HepG2 (cell line): ENCODE results near the gene RRAD. TPM values are rescaled to one million over a fixed set of nuclear protein-coding genes. Genes with fewer than 3 reads are reported as not detected.

Source experiments
- CEBPG ChIP-seq: IDR thresholded peaks from 2 replicates; pipeline ENCODE4 v1.6.1; 2016
- FIP1L1 ChIP-seq: fragments of 200-400 bp; formaldehyde crosslinking; IDR thresholded peaks from 2 replicates; pipeline ENCODE4 v1.6.1; 2018; ENCODE audit warnings: low read depth, mild to moderate bottlenecking, low read length, moderate library complexity, borderline replicate concordance; ENCODE audit not compliant: insufficient read depth
- FOXK1 ChIP-seq: sonication (generic); formaldehyde crosslinking; IDR thresholded peaks from 2 replicates; pipeline ENCODE4 v1.4.0; 2020; ENCODE audit warnings: low read depth, missing genetic modification reagents, borderline replicate concordance
- FOXP1 ChIP-seq, 2 experiments: fragments of 450-650 bp in 1 of 2; IDR thresholded peaks; 2 replicates each; pipeline ENCODE4 v1.6.1; 2017 to 2018; ENCODE audit warnings: antibody characterized with exemption in 1 of 2
- IRF1 ChIP-seq: sonication (generic); formaldehyde crosslinking; IDR thresholded peaks from 2 replicates; pipeline ENCODE4 v1.4.0; 2020; ENCODE audit warnings: low read depth, mild to moderate bottlenecking, missing genetic modification reagents
- PCBP1 ChIP-seq: fragments of 200-400 bp; formaldehyde crosslinking; IDR thresholded peaks from 2 replicates; pipeline ENCODE4 v1.6.1; 2017; ENCODE audit warnings: mild to moderate bottlenecking, low read depth, low read length, borderline replicate concordance
- RXRB ChIP-seq: IDR thresholded peaks from 2 replicates; pipeline ENCODE4 v1.6.1; 2016; ENCODE audit warnings: borderline replicate concordance, missing genetic modification reagents, missing compliant biosample characterization
- TAF1 ChIP-seq: sonication (generic); formaldehyde crosslinking; IDR thresholded peaks from 2 replicates; pipeline ENCODE4 v1.4.0; 2020; ENCODE audit warnings: missing genetic modification reagents
- TOE1 ChIP-seq: sonication (generic); formaldehyde crosslinking; IDR thresholded peaks from 2 replicates; pipeline ENCODE4 v1.4.0; 2020; ENCODE audit warnings: mild to moderate bottlenecking, missing genetic modification reagents
- XRCC5 ChIP-seq: fragments of 200-400 bp; formaldehyde crosslinking; optimal IDR thresholded peaks from 2 replicates; pipeline ENCODE3; 2017; ENCODE audit warnings: mild to moderate bottlenecking, low read length
- ZBTB33 ChIP-seq: sonication (generic); formaldehyde crosslinking; IDR thresholded peaks from 2 replicates; pipeline ENCODE4 v1.4.0; 2020; ENCODE audit warnings: missing genetic modification reagents
- ZFP1 ChIP-seq: IDR thresholded peaks from 2 replicates; pipeline ENCODE4 v1.6.1; 2016
- ZNF710 ChIP-seq: sonication (generic); formaldehyde crosslinking; IDR thresholded peaks from 2 replicates; pipeline ENCODE4 v1.5.0; 2020; ENCODE audit warnings: mild to moderate bottlenecking, missing genetic modification reagents, borderline replicate concordance
- ZNF773 ChIP-seq: sonication (generic); formaldehyde crosslinking; IDR thresholded peaks from 2 replicates; pipeline ENCODE4 v1.4.0; 2020; ENCODE audit warnings: missing genetic modification reagents, borderline replicate concordance
- ZNF780A ChIP-seq: sonication (generic); formaldehyde crosslinking; IDR thresholded peaks from 2 replicates; pipeline ENCODE4 v1.8.0; 2022; ENCODE audit warnings: mild to moderate bottlenecking, missing genetic modification reagents, moderate library complexity
- ZNF883 ChIP-seq: sonication (generic); formaldehyde crosslinking; IDR thresholded peaks from 2 replicates; pipeline ENCODE4 v1.5.1; 2020; ENCODE audit warnings: mild to moderate bottlenecking, missing genetic modification reagents; ENCODE audit errors: not compliant biosample characterization
- ZSCAN25 ChIP-seq: sonication (generic); formaldehyde crosslinking; IDR thresholded peaks from 2 replicates; pipeline ENCODE4 v1.8.0; 2022; ENCODE audit warnings: mild to moderate bottlenecking, missing genetic modification reagents
- polyA plus RNA-seq, 8 experiments: library from polyadenylated mRNA; depleted of rRNA in 3 of 8; stranded (reverse) in 7 of 8; unstranded in 1 of 8; fragments of >200 nt; fragmentation: Illumina TruSeq in 4 of 8; extraction: Trizol in 4 of 8; gene quantifications; 2 replicates each; pipeline versions ENCODE4 v1.2.1 to v1.2.3, GENCODE V29; 2011 to 2016; ENCODE audit warnings: low read depth in 4 of 8, missing spikeins in 1 of 8, mixed read lengths in 1 of 8; ENCODE audit not compliant: insufficient read depth in 1 of 8
- total RNA-seq, 5 experiments: library from RNA; depleted of rRNA; stranded (reverse); fragments of >200 nt; fragmentation: Illumina TruSeq; extraction: Trizol; gene quantifications; 2 replicates each; pipeline ENCODE4 v1.2.3, GENCODE V29; 2016; ENCODE audit warnings: low read depth in 1 of 5
- TF ChIP-seq, protein P1 (sequence below): sonication (generic); formaldehyde crosslinking; IDR thresholded peaks from 2 replicates; pipeline ENCODE4 v1.4.0; 2020; ENCODE audit warnings: missing genetic modification reagents

The RRAD gene
- total and polyA plus RNA-seq, 2 of the 13 experiments (the other 11 are each of a cell fraction or from before 2014, with no cell fraction given), result 0.80 to 1.1 TPM

GRCh38 chr16:66934138-66934838 is 9.0 kb upstream of the RRAD start, which contains the start of gene CIAO2B (continued):
- TF ChIP-seq ZNF710 (CRISPR knock-in tag) (peak; percentile 86), XRCC5 (peak; percentile 76), PCBP1 (peak; percentile 87; the same call in 1 of the 2 replicates), IRF1 (0 out of 2 replicates have a peak, but pooled peaks have one; percentile 17), ZNF780A (CRISPR knock-in tag) (peak; percentile 31; the same call in 1 of the 2 replicates), ZSCAN25 (CRISPR knock-in tag) (peak; percentile 73; the same call in 1 of the 2 replicates), FOXP1 (IDR thresholded peaks at IDR 0.05) (no peak), FOXP1 (CRISPR knock-in tag; IDR thresholded peaks at IDR 0.05) (no peak; the same call in 1 of the 2 replicates), TAF1 (peak; percentile 97), ZBTB33 (peak; percentile 60), RXRB (CRISPR knock-in tag) (peak; percentile 76), ZFP1 (CRISPR knock-in tag) (peak; percentile 84), CEBPG (CRISPR knock-in tag) (0 out of 2 replicates have a peak, but pooled peaks have one; percentile 42), TOE1 (CRISPR knock-in tag) (0 out of 2 replicates have a peak, but pooled peaks have one; percentile 33), ZNF773 (no peak), FIP1L1 (no peak), FOXK1 (peak; percentile 87), ZNF883 (CRISPR knock-in tag) (peak; percentile 86)
- TF ChIP-seq, protein P1, sequence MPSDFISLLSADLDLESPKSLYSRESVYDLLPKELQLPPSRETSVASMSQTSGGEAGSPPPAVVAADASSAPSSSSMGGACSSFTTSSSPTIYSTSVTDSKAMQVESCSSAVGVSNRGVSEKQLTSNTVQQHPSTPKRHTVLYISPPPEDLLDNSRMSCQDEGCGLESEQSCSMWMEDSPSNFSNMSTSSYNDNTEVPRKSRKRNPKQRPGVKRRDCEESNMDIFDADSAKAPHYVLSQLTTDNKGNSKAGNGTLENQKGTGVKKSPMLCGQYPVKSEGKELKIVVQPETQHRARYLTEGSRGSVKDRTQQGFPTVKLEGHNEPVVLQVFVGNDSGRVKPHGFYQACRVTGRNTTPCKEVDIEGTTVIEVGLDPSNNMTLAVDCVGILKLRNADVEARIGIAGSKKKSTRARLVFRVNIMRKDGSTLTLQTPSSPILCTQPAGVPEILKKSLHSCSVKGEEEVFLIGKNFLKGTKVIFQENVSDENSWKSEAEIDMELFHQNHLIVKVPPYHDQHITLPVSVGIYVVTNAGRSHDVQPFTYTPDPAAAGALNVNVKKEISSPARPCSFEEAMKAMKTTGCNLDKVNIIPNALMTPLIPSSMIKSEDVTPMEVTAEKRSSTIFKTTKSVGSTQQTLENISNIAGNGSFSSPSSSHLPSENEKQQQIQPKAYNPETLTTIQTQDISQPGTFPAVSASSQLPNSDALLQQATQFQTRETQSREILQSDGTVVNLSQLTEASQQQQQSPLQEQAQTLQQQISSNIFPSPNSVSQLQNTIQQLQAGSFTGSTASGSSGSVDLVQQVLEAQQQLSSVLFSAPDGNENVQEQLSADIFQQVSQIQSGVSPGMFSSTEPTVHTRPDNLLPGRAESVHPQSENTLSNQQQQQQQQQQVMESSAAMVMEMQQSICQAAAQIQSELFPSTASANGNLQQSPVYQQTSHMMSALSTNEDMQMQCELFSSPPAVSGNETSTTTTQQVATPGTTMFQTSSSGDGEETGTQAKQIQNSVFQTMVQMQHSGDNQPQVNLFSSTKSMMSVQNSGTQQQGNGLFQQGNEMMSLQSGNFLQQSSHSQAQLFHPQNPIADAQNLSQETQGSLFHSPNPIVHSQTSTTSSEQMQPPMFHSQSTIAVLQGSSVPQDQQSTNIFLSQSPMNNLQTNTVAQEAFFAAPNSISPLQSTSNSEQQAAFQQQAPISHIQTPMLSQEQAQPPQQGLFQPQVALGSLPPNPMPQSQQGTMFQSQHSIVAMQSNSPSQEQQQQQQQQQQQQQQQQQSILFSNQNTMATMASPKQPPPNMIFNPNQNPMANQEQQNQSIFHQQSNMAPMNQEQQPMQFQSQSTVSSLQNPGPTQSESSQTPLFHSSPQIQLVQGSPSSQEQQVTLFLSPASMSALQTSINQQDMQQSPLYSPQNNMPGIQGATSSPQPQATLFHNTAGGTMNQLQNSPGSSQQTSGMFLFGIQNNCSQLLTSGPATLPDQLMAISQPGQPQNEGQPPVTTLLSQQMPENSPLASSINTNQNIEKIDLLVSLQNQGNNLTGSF (CRISPR knock-in tag), result peak; percentile 78
